ENCODE results near the gene RPTOR.

The RPTOR gene

DNA sequence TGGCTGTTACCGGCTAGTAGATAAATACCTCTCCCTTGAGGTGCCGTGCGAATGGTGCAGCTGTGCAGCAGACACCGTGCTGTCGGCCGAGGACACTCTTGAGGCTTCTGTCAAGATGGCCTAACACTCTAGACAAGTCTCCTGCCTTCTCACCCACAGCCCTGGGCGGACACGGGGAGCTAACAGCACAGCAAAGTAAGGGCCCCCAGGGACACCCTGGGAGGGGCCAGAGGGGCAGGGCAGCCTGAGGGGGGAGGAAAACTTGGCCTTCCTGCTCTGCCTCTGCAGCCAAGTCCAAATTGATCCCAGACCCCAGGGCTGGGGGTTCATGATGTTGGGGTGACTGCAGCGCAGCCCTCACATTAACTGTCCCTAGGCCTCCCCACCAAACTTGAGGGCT lies 210.2 kb downstream of the RPTOR start:
- TF ChIP-seq, protein P1, sequence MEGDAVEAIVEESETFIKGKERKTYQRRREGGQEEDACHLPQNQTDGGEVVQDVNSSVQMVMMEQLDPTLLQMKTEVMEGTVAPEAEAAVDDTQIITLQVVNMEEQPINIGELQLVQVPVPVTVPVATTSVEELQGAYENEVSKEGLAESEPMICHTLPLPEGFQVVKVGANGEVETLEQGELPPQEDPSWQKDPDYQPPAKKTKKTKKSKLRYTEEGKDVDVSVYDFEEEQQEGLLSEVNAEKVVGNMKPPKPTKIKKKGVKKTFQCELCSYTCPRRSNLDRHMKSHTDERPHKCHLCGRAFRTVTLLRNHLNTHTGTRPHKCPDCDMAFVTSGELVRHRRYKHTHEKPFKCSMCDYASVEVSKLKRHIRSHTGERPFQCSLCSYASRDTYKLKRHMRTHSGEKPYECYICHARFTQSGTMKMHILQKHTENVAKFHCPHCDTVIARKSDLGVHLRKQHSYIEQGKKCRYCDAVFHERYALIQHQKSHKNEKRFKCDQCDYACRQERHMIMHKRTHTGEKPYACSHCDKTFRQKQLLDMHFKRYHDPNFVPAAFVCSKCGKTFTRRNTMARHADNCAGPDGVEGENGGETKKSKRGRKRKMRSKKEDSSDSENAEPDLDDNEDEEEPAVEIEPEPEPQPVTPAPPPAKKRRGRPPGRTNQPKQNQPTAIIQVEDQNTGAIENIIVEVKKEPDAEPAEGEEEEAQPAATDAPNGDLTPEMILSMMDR (IDR thresholded peaks at IDR 0.05; ENCODE audit: low read depth, low read length): no peak
- no peak overlapping the region for H3K4me3 ChIP-seq (ENCODE audit: low read depth, low read length)

DNA sequence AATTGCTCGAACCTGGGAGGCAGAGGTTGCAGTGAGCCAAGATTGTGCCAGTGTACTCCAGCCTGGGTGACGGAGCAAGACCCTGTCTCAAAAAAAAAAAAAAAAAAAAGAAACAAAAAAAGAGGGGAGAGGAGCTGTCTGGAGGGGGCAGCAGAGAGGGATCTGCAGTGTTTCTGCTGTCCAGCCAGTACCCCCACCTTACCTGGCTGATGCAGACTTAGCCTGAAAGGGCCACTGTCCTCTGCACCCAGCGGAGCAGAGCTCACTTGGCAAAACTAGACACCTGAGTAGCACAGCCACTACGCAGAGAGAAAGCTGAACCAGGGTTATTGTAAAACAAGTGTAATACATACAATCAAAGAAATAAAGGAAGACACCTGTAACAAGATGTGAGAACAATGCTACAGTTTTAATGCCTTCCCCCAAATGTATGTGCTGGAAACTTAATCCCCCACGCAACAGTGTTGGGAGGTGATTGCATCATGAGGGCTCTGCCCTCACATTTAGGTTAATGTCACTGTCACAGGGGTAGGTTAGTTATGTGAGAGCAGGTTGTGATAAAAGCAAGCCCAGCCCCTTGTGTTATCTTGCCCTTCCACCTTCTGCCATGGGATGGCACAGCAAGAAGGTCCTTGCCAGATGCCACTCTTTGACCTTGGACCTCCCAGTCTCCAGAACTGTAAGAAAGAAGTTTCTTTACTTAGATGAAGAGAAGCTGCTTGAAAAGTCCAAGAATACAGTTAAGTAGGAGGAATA lies 211.2 kb downstream of the RPTOR start:
- TF ChIP-seq, protein P1 (IDR thresholded peaks at IDR 0.05; ENCODE audit: low read depth, low read length): 0 out of 2 replicates have a peak, but pooled peaks have one; percentile 4
- H3K4me3 ChIP-seq (ENCODE audit: low read depth, low read length): no peak overlapping the region

DNA sequence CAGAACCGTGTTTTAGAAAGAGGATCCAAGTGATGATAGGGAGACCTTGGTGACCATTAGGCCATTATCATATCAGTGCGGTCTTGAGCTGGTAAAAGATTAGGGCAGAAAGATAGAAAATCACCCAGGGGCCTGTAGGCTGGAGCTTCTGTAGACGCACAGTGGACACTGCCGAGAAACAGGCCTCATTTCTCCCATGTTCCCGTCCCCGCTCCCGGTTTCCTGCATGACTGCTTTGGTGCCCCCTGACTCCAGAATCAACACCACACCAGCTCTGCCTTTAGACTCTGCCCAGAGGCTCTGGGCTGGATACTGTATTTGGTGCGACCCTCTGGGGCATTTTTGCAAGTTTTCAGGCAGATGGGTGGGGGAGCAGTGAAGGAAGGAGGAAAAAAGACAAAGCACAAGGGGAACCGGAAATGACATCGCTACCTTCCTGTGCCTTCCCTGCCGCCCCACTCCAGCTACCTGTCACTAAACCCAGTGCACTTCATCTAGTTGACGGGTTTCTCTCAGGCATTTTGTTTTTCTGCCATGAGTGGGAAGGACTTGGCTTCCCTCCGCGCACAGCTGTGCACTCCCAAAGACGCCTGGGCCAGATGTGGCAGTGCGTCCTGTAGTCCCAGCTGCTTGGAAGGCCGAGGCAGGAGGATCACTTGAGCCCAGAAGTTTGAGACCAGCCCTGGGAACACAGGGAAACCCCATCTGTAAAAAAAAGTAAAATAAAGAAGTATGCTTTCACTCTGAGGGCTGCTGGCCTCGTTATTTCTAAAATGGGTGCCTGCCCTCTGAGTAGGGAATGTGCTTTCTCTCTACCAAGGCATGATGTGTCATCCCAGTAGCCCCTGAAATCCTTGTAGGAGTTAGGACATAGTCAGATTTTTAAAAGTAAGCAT lies 214.1 kb downstream of the RPTOR start:
- no peak overlapping the region for H3K4me3 ChIP-seq (ENCODE audit: low read depth, low read length)
- TF ChIP-seq, protein P1 (IDR thresholded peaks at IDR 0.05; ENCODE audit: low read depth, low read length): no peak

DNA sequence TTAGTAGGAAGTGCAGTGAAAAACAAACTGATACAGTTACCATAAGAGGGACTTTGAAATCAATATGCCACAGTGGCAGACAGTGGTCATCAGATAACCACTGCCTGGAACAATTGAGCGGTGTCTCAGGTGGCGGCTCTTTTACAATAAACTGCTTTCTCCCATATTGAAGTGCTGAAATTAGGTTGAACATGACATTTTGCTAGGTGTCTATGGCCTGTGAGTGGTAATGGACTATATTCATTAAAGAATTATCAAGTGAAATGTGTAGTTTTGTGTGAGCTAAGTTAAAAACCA lies 214.7 kb downstream of the RPTOR start:
- H3K4me3 ChIP-seq (ENCODE audit: low read depth, low read length): no peak overlapping the region
- TF ChIP-seq, protein P1 (IDR thresholded peaks at IDR 0.05; ENCODE audit: low read depth, low read length): no peak

DNA sequence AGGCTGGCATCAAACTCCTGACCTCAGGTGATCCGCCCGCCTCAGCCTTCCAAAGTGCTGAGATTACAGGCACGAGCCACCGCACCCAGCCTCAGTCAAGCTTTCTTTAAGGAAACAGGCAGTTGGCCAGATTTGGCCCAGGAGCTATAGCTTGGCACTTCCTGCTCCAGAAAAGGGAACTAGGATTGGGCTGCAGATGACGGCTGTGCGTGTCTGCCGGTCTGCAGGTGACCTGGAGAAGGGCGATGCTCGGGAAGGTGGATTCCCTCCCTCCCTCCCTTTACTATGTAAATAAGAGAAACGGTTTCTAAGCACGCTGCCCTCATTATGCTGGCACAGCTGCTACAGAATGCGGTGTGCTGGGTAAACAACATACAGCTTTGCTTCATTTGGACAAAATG lies 215.9 kb downstream of the RPTOR start:
- no peak overlapping the region for H3K4me3 ChIP-seq (ENCODE audit: low read depth, low read length)
- TF ChIP-seq, protein P1 (IDR thresholded peaks at IDR 0.05; ENCODE audit: low read depth, low read length): no peak

DNA sequence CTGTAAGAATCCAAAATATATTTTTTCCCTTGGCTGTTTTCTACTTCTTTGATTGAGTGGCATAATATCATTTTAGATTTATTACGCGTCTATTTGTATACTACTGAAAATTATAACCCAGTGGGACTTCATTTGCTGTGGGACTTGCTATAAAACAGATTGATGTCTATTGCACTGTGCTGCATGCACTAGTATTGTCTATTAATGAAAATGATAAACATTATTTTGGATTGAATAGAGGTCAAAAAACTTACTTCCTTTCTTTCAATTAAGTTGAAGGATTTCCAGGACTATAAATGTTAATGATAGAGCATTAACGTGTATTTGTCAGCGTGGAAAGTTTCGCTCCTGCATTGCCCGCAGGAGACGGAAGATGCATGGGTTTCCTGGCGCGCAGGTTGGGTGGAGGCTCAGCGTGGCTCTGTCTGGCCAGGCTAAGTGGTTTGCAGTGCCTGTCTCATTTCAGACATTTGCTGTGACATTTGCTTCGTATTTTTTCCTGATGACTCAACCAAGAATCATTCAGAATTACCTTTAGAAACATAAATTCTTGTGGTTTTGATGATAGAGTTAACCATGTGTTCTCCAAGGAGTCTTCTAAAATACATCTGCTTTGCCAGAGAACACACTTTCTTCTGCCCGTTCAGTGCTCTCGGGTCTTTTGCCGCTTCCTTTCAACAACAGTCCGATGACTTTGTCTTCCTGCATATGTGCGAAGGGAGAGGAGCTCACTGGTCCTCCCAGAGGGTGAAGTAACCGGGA lies 216.7 kb downstream of the RPTOR start:
- TF ChIP-seq, protein P1 (IDR thresholded peaks at IDR 0.05; ENCODE audit: low read depth, low read length): no peak
- peak overlapping the region; percentile 12 for H3K4me3 ChIP-seq (ENCODE audit: low read depth, low read length)
